Sigmoid colon (tissue), 4 donors: ENCODE results near the gene ZBTB24.

Source experiments
- EP300 ChIP-seq, 4 donors: sonication (generic); formaldehyde crosslinking; IDR thresholded peaks; one replicate each; pipeline ENCODE4 v1.6.1; 2017; ENCODE audit warnings: antibody characterized with exemption in 4 of 4
- POLR2A ChIP-seq, 2 donors: fragments of 450-650 bp; IDR thresholded peaks; one replicate each; pipeline ENCODE4 v1.6.1; 2016; ENCODE audit warnings: antibody characterized with exemption in 2 of 2, mild to moderate bottlenecking in 2 of 2, moderate library complexity in 2 of 2
- POLR2AphosphoS5 ChIP-seq, 4 donors: sonication (generic); formaldehyde crosslinking; IDR thresholded peaks; one replicate each; pipeline ENCODE4 v1.6.1; 2017; ENCODE audit warnings: antibody characterized with exemption in 4 of 4
- TF ChIP-seq, protein P1 (sequence below), 4 experiments: fragments of 450-650 bp in 3 of 4; fragments of 200-600 bp in 1 of 4; IDR thresholded peaks; one replicate each; pipeline ENCODE4 v1.5.1; 2016 to 2019; ENCODE audit warnings: antibody characterized with exemption in 4 of 4, mild to moderate bottlenecking in 3 of 4, moderate library complexity in 2 of 4

- TF ChIP-seq, protein P1, sequence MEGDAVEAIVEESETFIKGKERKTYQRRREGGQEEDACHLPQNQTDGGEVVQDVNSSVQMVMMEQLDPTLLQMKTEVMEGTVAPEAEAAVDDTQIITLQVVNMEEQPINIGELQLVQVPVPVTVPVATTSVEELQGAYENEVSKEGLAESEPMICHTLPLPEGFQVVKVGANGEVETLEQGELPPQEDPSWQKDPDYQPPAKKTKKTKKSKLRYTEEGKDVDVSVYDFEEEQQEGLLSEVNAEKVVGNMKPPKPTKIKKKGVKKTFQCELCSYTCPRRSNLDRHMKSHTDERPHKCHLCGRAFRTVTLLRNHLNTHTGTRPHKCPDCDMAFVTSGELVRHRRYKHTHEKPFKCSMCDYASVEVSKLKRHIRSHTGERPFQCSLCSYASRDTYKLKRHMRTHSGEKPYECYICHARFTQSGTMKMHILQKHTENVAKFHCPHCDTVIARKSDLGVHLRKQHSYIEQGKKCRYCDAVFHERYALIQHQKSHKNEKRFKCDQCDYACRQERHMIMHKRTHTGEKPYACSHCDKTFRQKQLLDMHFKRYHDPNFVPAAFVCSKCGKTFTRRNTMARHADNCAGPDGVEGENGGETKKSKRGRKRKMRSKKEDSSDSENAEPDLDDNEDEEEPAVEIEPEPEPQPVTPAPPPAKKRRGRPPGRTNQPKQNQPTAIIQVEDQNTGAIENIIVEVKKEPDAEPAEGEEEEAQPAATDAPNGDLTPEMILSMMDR (IDR thresholded peaks at IDR 0.05): no peak
- no peak for TF ChIP-seq POLR2A (IDR thresholded peaks at IDR 0.05)
- TF ChIP-seq POLR2AphosphoS5 (IDR thresholded peaks at IDR 0.05): no peak
- TF ChIP-seq EP300 (IDR thresholded peaks at IDR 0.05): no peak
Observed at GRCh38 chr6:109460161-109460829, 22.7 kb downstream of the ZBTB24 start.
